Activated CD4-positive, alpha-beta T cell treated with anti-CD3 and anti-CD28 coated beads, Interleukin-2, amount 10 ng/mL, durations not matched to agents 7 days and 5 days (primary cell): ENCODE measurements around the gene FKTN. TPM values are rescaled to one million over a fixed set of nuclear protein-coding genes. Genes with fewer than 3 reads are reported as not detected.

Source experiments
- total RNA-seq, 2 experiments: library from RNA; stranded (reverse); gene quantifications; one replicate each; pipeline ENCODE4 v1.2.3, GENCODE V29; 2021

FKTN gene
- total RNA-seq, 2 experiments from 2014 or later, result 11.3 to 12.8 TPM

Other genes starting within 250 kb of the FKTN start
- 1 to 10 TPM; 8.1 TPM for gene FSD1L, start 110.1 kb upstream of the FKTN start, total RNA-seq
- not detected for gene TAL2, start 104.3 kb downstream of the FKTN start, total RNA-seq
- 10 to 100 TPM in 1 of 2 experiments, 1 to 10 TPM in 1; 8.7 to 14.2 TPM for gene TMEM38B, start 136.4 kb downstream of the FKTN start, total RNA-seq